HCT116 (cell line): ENCODE data around the gene OR2T10. TPM values are rescaled to one million over a fixed set of nuclear protein-coding genes. Genes with fewer than 3 reads are reported as not detected.
"Not testable (repeated sequence)": the region's sequence is repeated elsewhere in the genome, so short reads cannot be mapped to it uniquely, and the experiment has no call there.

Source experiments
- ATAC-seq: fragments of 200-7000 bp; cut with Tn5 transposase; 2 replicates; pipeline ENCODE4 v1.9.1; 2020; ENCODE audit warnings: mild to moderate bottlenecking, moderate library complexity
- BruUV-seq: library from RNA; stranded (reverse); fragments of 400-500 nt; replicated peaks from 2 replicates; lab custom pipeline; 2021; lab: Mats Ljungman, UMichigan
- CTCF ChIA-PET: fragments of 300-600 bp; sonication (Branson Sonifier 250); formaldehyde crosslinking; loops from one replicate; lab custom pipeline; 2021; ENCODE audit warnings: antibody characterized with exemption; lab: Charles Lee
- POLR2A ChIA-PET: fragments of 300-600, 350-600 bp; sonication (Branson Sonifier 250); formaldehyde crosslinking; loops from one replicate; lab custom pipeline; 2021; ENCODE audit warnings: antibody characterized with exemption; lab: Charles Lee
- RAD21 ChIA-PET, 2 experiments: fragments of 300-600 bp; sonication (Branson Sonifier 250); formaldehyde crosslinking; loops; one replicate each; lab custom pipeline; 2023; ENCODE audit warnings: low total read pairs in 2 of 2; ENCODE audit not compliant: uncharacterized antibody in 2 of 2, unreplicated experiment in 2 of 2, low non-redundant PET in 1 of 2; lab: Charles Lee
- DNase-seq: peaks from one replicate; pipeline ENCODE4 v3.0.0-alpha.2; 2010; ENCODE audit warnings: low read depth, low spot score
- H2AFZ ChIP-seq: fragments of 200-600 bp; shearing (Covaris generic), sonication (generic); 2 replicates; pipeline ENCODE4 v1.6.1; 2017; ENCODE audit warnings: low read depth, mixed run types, mixed read lengths, antibody characterized with exemption, low read length; ENCODE audit not compliant: poor library complexity, severe bottlenecking
- H3K27ac ChIP-seq: 2 replicates; pipeline ENCODE4 v1.5.1; 2012; ENCODE audit warnings: low read depth, low read length
- H3K27me3 ChIP-seq: fragments of 200-600 bp; sonication (generic); 2 replicates; pipeline ENCODE4 v1.6.1; 2016; ENCODE audit warnings: mixed run types, low read length, mixed read lengths; ENCODE audit not compliant: insufficient read depth
- H3K36me3 ChIP-seq, 2 experiments: fragments of 200-500 bp in 1 of 2; fragments of 200-600 bp in 1 of 2; sonication (Bioruptor generic) in 1 of 2; sonication (generic) in 1 of 2; 2 replicates each; pipeline versions ENCODE4 v1.5.1 to v1.6.1; 2014 to 2016; ENCODE audit warnings: low read length in 2 of 2, inconsistent platforms in 1 of 2, mixed read lengths in 1 of 2, mixed run types in 1 of 2; ENCODE audit not compliant: insufficient read depth in 2 of 2, control insufficient read depth in 1 of 2
- H3K4me1 ChIP-seq, 2 experiments: fragments of 200-600 bp in 1 of 2; sonication (generic) in 1 of 2; 2 replicates each; pipeline versions ENCODE4 v1.5.1 to v1.6.1; 2012 to 2017; ENCODE audit warnings: low read length in 2 of 2, inconsistent platforms in 1 of 2, mild to moderate bottlenecking in 1 of 2, mixed read lengths in 1 of 2, mixed run types in 1 of 2, moderate library complexity in 1 of 2; ENCODE audit not compliant: insufficient read depth in 2 of 2, control insufficient read depth in 1 of 2
- H3K4me2 ChIP-seq: fragments of 200-600 bp; sonication (generic); 2 replicates; pipeline ENCODE4 v1.6.1; 2017; ENCODE audit warnings: mixed run types, low read length, mixed read lengths
- H3K4me3 ChIP-seq, 2 experiments: fragments of 200-600 bp in 1 of 2; sonication (generic) in 1 of 2; replicated peaks in 1 of 2; 2 replicates each; pipeline ENCODE4 v1.5.1; 2011 to 2016; ENCODE audit warnings: low read length in 2 of 2, control low read depth in 1 of 2, low read depth in 1 of 2, mild to moderate bottlenecking in 1 of 2, mixed read lengths in 1 of 2, mixed run types in 1 of 2
- H3K79me2 ChIP-seq: fragments of 200-600 bp; sonication (generic); 2 replicates; pipeline ENCODE4 v1.6.1; 2017; ENCODE audit warnings: mild to moderate bottlenecking, mixed run types, low read length, moderate library complexity, mixed read lengths; ENCODE audit not compliant: insufficient read depth
- H3K9ac ChIP-seq: fragments of 200-600 bp; sonication (generic); 2 replicates; pipeline ENCODE4 v1.6.1; 2016; ENCODE audit warnings: low read length, mixed read lengths
- H3K9me2 ChIP-seq: fragments of 200-600 bp; sonication (generic), shearing (Covaris generic); 2 replicates; pipeline ENCODE4 v1.6.1; 2017; ENCODE audit warnings: mixed run types, mild to moderate bottlenecking, moderate library complexity; ENCODE audit not compliant: insufficient read depth
- H3K9me3 ChIP-seq, 2 experiments: fragments of 200-500 bp in 1 of 2; fragments of 200-600 bp in 1 of 2; sonication (Bioruptor generic) in 1 of 2; sonication (generic) in 1 of 2; 2 replicates each; pipeline ENCODE4 v1.6.1; 2014 to 2017; ENCODE audit warnings: low read length in 2 of 2, mixed read lengths in 2 of 2, inconsistent platforms in 1 of 2, low read depth in 1 of 2, mild to moderate bottlenecking in 1 of 2, mixed run types in 1 of 2, moderate library complexity in 1 of 2; ENCODE audit not compliant: control insufficient read depth in 1 of 2, insufficient read depth in 1 of 2
- H4K20me1 ChIP-seq: fragments of 200-600 bp; sonication (generic), shearing (Covaris generic); 2 replicates; pipeline ENCODE4 v1.6.1; 2017; ENCODE audit warnings: mixed run types, mild to moderate bottlenecking, moderate library complexity; ENCODE audit not compliant: insufficient read depth
- intact Hi-C: fragments of 100-400 bp; cut with micrococcal nuclease; formaldehyde crosslinking; loops from 2 replicates; pipeline ENCODE4 v1.10.0; 2022
- total RNA-seq: library from RNA; stranded (reverse); gene quantifications from one replicate; pipeline ENCODE4 v1.2.1, GENCODE V29; 2021; ENCODE audit not compliant: unreplicated experiment

OR2T10 gene
- total RNA-seq, 1 experiment from 2014 or later = not detected

- H3K27me3 ChIP-seq, DNase-seq, H4K20me1 ChIP-seq, ATAC-seq, H3K4me1 ChIP-seq, H2AFZ ChIP-seq, H3K79me2 ChIP-seq, intact Hi-C loops, H3K4me3 ChIP-seq, H3K9ac ChIP-seq, CTCF ChIA-PET, H3K4me2 ChIP-seq, H3K36me3 ChIP-seq, H3K9me3 ChIP-seq, RAD21 ChIA-PET, H3K27ac ChIP-seq, H3K9me2 ChIP-seq, POLR2A ChIA-PET, BruUV-seq: not testable (repeated sequence)
These were observed 25.5 kb downstream of the OR2T10 start for GRCh38 chr1:248572049-248572448.

GRCh38 chr1:248570811-248571210 lies 26.7 kb downstream of the OR2T10 start:
- intact Hi-C loops, POLR2A ChIA-PET, ATAC-seq: not testable (repeated sequence)

GRCh38 chr1:248569049-248569448 lies 28.5 kb downstream of the OR2T10 start:
- H3K4me2 ChIP-seq, H3K79me2 ChIP-seq, H3K9ac ChIP-seq, H4K20me1 ChIP-seq, RAD21 ChIA-PET, ATAC-seq, H3K27ac ChIP-seq, intact Hi-C loops, H3K4me1 ChIP-seq, CTCF ChIA-PET, H3K9me2 ChIP-seq, H3K9me3 ChIP-seq, BruUV-seq, H2AFZ ChIP-seq, H3K4me3 ChIP-seq, H3K27me3 ChIP-seq, DNase-seq, H3K36me3 ChIP-seq, POLR2A ChIA-PET: not testable (repeated sequence)

More at GRCh38 chr1:248570811-248571210, 26.7 kb downstream of the OR2T10 start:
- RAD21 ChIA-PET, H2AFZ ChIP-seq, H4K20me1 ChIP-seq, BruUV-seq, DNase-seq, H3K9me3 ChIP-seq, H3K4me2 ChIP-seq, H3K9me2 ChIP-seq, H3K36me3 ChIP-seq, H3K79me2 ChIP-seq, H3K27ac ChIP-seq, H3K9ac ChIP-seq, H3K4me3 ChIP-seq, CTCF ChIA-PET, H3K4me1 ChIP-seq, H3K27me3 ChIP-seq: not testable (repeated sequence)

GRCh38 chr1:248565530-248566373 lies 31.7 kb downstream of the OR2T10 start:
- BruUV-seq, H3K36me3 ChIP-seq, RAD21 ChIA-PET, H2AFZ ChIP-seq, H4K20me1 ChIP-seq, H3K4me3 ChIP-seq, H3K27ac ChIP-seq, DNase-seq, H3K9me3 ChIP-seq, H3K79me2 ChIP-seq, H3K9ac ChIP-seq, POLR2A ChIA-PET, H3K4me2 ChIP-seq, intact Hi-C loops, CTCF ChIA-PET, H3K9me2 ChIP-seq, ATAC-seq, H3K4me1 ChIP-seq, H3K27me3 ChIP-seq: not testable (repeated sequence)
